NOMO-1 treated with dmso at 0.1 percent for 144 hours (cell line): ENCODE measurements around the gene ZNF324B.
"Not testable (repeated sequence)": the region's sequence is repeated elsewhere in the genome, so short reads cannot be mapped to it uniquely, and the experiment has no call there.

ENCODE experiments used
- DNase-seq: peaks from one replicate; lab custom pipeline; 2025; ENCODE audit not compliant: unreplicated experiment; lab: John Stamatoyannopoulos, UW

Gene ZNF324B

GRCh38 chr19:58453743-58454142 lies 2.3 kb downstream of the ZNF324B start:
- no peak for DNase-seq

GRCh38 chr19:58455306-58455705 lies 3.9 kb downstream of the ZNF324B start:
- no peak for DNase-seq

- DNase-seq, result no peak
Measured at GRCh38 chr19:58456111-58456510, 4.7 kb downstream of the ZNF324B start.

- no peak for DNase-seq
Measured at GRCh38 chr19:58460039-58460438, 8.6 kb downstream of the ZNF324B start.

- no peak for DNase-seq
Measured at GRCh38 chr19:58466089-58466759, 14.8 kb downstream of the ZNF324B start.

GRCh38 chr19:58466760-58467589 lies 15.6 kb downstream of the ZNF324B start, which contains the start of gene ZNF324:
ZNF324 (plus strand) TSS chr19:58467080; CDS start chr19:58469186, 2,106 bp downstream.
- peak; percentile 96 for DNase-seq

GRCh38 chr19:58468216-58468839 lies 16.9 kb downstream of the ZNF324B start:
- DNase-seq, result no peak

GRCh38 chr19:58469241-58470013 lies 18.0 kb downstream of the ZNF324B start:
- DNase-seq, result no peak

GRCh38 chr19:58470837-58471543 lies 19.6 kb downstream of the ZNF324B start:
- DNase-seq, result not testable (repeated sequence)

GRCh38 chr19:58471736-58472135 lies 20.3 kb downstream of the ZNF324B start:
- no peak for DNase-seq

GRCh38 chr19:58473775-58474174 lies 22.4 kb downstream of the ZNF324B start:
- DNase-seq, result no peak

GRCh38 chr19:58474291-58474996 lies 23.0 kb downstream of the ZNF324B start:
- DNase-seq, result no peak

- no peak for DNase-seq
Measured at GRCh38 chr19:58474997-58475713, 23.7 kb downstream of the ZNF324B start.

GRCh38 chr19:58475714-58476497 lies 24.5 kb downstream of the ZNF324B start, which contains the start of gene ZNF446:
ZNF446 (plus strand) TSS chr19:58476352; CDS start chr19:58477219, 867 bp downstream.
- DNase-seq, result peak; percentile 97

- no peak for DNase-seq
Measured at GRCh38 chr19:58476498-58477015, 25.1 kb downstream of the ZNF324B start.

GRCh38 chr19:58477130-58477529 lies 25.7 kb downstream of the ZNF324B start:
- DNase-seq, result no peak

- no peak for DNase-seq
Measured at GRCh38 chr19:58477871-58478270, 26.4 kb downstream of the ZNF324B start.

- DNase-seq, result no peak
Measured at GRCh38 chr19:58479303-58479702, 27.9 kb downstream of the ZNF324B start.
